HCT116 (cell line): Measurements from ENCODE around the gene DAGLA. TPM values are rescaled to one million over a fixed set of nuclear protein-coding genes. Genes with fewer than 3 reads are reported as not detected.

Experiments used
- ATAC-seq: fragments of 200-7000 bp; cut with Tn5 transposase; 2 replicates; pipeline ENCODE4 v1.9.1; 2020; ENCODE audit warnings: mild to moderate bottlenecking, moderate library complexity
- BruUV-seq: library from RNA; stranded (reverse); fragments of 400-500 nt; replicated peaks from 2 replicates; lab custom pipeline; 2021; lab: Mats Ljungman, UMichigan
- CTCF ChIA-PET: fragments of 300-600 bp; sonication (Branson Sonifier 250); formaldehyde crosslinking; loops from one replicate; lab custom pipeline; 2021; ENCODE audit warnings: antibody characterized with exemption; lab: Charles Lee
- POLR2A ChIA-PET: fragments of 300-600, 350-600 bp; sonication (Branson Sonifier 250); formaldehyde crosslinking; loops from one replicate; lab custom pipeline; 2021; ENCODE audit warnings: antibody characterized with exemption; lab: Charles Lee
- RAD21 ChIA-PET, 2 experiments: fragments of 300-600 bp; sonication (Branson Sonifier 250); formaldehyde crosslinking; loops; one replicate each; lab custom pipeline; 2023; ENCODE audit warnings: low total read pairs in 2 of 2; ENCODE audit not compliant: uncharacterized antibody in 2 of 2, unreplicated experiment in 2 of 2, low non-redundant PET in 1 of 2; lab: Charles Lee
- DNase-seq: peaks from one replicate; pipeline ENCODE4 v3.0.0-alpha.2; 2010; ENCODE audit warnings: low read depth, low spot score
- H2AFZ ChIP-seq: fragments of 200-600 bp; shearing (Covaris generic), sonication (generic); 2 replicates; pipeline ENCODE4 v1.6.1; 2017; ENCODE audit warnings: low read depth, mixed run types, mixed read lengths, antibody characterized with exemption, low read length; ENCODE audit not compliant: poor library complexity, severe bottlenecking
- H3K27ac ChIP-seq: 2 replicates; pipeline ENCODE4 v1.5.1; 2012; ENCODE audit warnings: low read depth, low read length
- H3K27me3 ChIP-seq: fragments of 200-600 bp; sonication (generic); 2 replicates; pipeline ENCODE4 v1.6.1; 2016; ENCODE audit warnings: mixed run types, low read length, mixed read lengths; ENCODE audit not compliant: insufficient read depth
- H3K36me3 ChIP-seq, 2 experiments: fragments of 200-500 bp in 1 of 2; fragments of 200-600 bp in 1 of 2; sonication (Bioruptor generic) in 1 of 2; sonication (generic) in 1 of 2; 2 replicates each; pipeline versions ENCODE4 v1.5.1 to v1.6.1; 2014 to 2016; ENCODE audit warnings: low read length in 2 of 2, inconsistent platforms in 1 of 2, mixed read lengths in 1 of 2, mixed run types in 1 of 2; ENCODE audit not compliant: insufficient read depth in 2 of 2, control insufficient read depth in 1 of 2
- H3K4me1 ChIP-seq, 2 experiments: fragments of 200-600 bp in 1 of 2; sonication (generic) in 1 of 2; 2 replicates each; pipeline versions ENCODE4 v1.5.1 to v1.6.1; 2012 to 2017; ENCODE audit warnings: low read length in 2 of 2, inconsistent platforms in 1 of 2, mild to moderate bottlenecking in 1 of 2, mixed read lengths in 1 of 2, mixed run types in 1 of 2, moderate library complexity in 1 of 2; ENCODE audit not compliant: insufficient read depth in 2 of 2, control insufficient read depth in 1 of 2
- H3K4me2 ChIP-seq: fragments of 200-600 bp; sonication (generic); 2 replicates; pipeline ENCODE4 v1.6.1; 2017; ENCODE audit warnings: mixed run types, low read length, mixed read lengths
- H3K4me3 ChIP-seq, 2 experiments: fragments of 200-600 bp in 1 of 2; sonication (generic) in 1 of 2; replicated peaks in 1 of 2; 2 replicates each; pipeline ENCODE4 v1.5.1; 2011 to 2016; ENCODE audit warnings: low read length in 2 of 2, control low read depth in 1 of 2, low read depth in 1 of 2, mild to moderate bottlenecking in 1 of 2, mixed read lengths in 1 of 2, mixed run types in 1 of 2
- H3K79me2 ChIP-seq: fragments of 200-600 bp; sonication (generic); 2 replicates; pipeline ENCODE4 v1.6.1; 2017; ENCODE audit warnings: mild to moderate bottlenecking, mixed run types, low read length, moderate library complexity, mixed read lengths; ENCODE audit not compliant: insufficient read depth
- H3K9ac ChIP-seq: fragments of 200-600 bp; sonication (generic); 2 replicates; pipeline ENCODE4 v1.6.1; 2016; ENCODE audit warnings: low read length, mixed read lengths
- H3K9me2 ChIP-seq: fragments of 200-600 bp; sonication (generic), shearing (Covaris generic); 2 replicates; pipeline ENCODE4 v1.6.1; 2017; ENCODE audit warnings: mixed run types, mild to moderate bottlenecking, moderate library complexity; ENCODE audit not compliant: insufficient read depth
- H3K9me3 ChIP-seq, 2 experiments: fragments of 200-500 bp in 1 of 2; fragments of 200-600 bp in 1 of 2; sonication (Bioruptor generic) in 1 of 2; sonication (generic) in 1 of 2; 2 replicates each; pipeline ENCODE4 v1.6.1; 2014 to 2017; ENCODE audit warnings: low read length in 2 of 2, mixed read lengths in 2 of 2, inconsistent platforms in 1 of 2, low read depth in 1 of 2, mild to moderate bottlenecking in 1 of 2, mixed run types in 1 of 2, moderate library complexity in 1 of 2; ENCODE audit not compliant: control insufficient read depth in 1 of 2, insufficient read depth in 1 of 2
- H4K20me1 ChIP-seq: fragments of 200-600 bp; sonication (generic), shearing (Covaris generic); 2 replicates; pipeline ENCODE4 v1.6.1; 2017; ENCODE audit warnings: mixed run types, mild to moderate bottlenecking, moderate library complexity; ENCODE audit not compliant: insufficient read depth
- CBX3 ChIP-seq: IDR thresholded peaks from 2 replicates; pipeline ENCODE4 v1.6.1; 2012; ENCODE audit warnings: low read depth
- CEBPB ChIP-seq: IDR thresholded peaks from 2 replicates; pipeline ENCODE4 v1.6.1; 2012; ENCODE audit warnings: low read depth
- EGR1 ChIP-seq: IDR thresholded peaks from 2 replicates; pipeline ENCODE4 v1.6.1; 2012; ENCODE audit warnings: low read depth
- EZH2 ChIP-seq: fragments of 200-600 bp; sonication (generic); IDR thresholded peaks from 2 replicates; pipeline ENCODE4 v1.6.1; 2017; ENCODE audit warnings: antibody characterized with exemption, mixed run types
- EZH2phosphoT487 ChIP-seq: fragments of 200-600 bp; IDR thresholded peaks from 2 replicates; pipeline ENCODE4 v1.6.1; 2018; ENCODE audit warnings: antibody characterized with exemption, borderline replicate concordance
- FOSL1 ChIP-seq: IDR thresholded peaks from 2 replicates; pipeline ENCODE4 v1.6.1; 2012; ENCODE audit warnings: low read depth
- JUND ChIP-seq: IDR thresholded peaks from 2 replicates; pipeline ENCODE4 v1.6.1; 2012
- RAD21 ChIP-seq: IDR thresholded peaks from 2 replicates; pipeline ENCODE4 v1.6.1; 2012; ENCODE audit warnings: low read depth, mild to moderate bottlenecking
- REST ChIP-seq: IDR thresholded peaks from 2 replicates; pipeline ENCODE4 v1.6.1; 2012; ENCODE audit warnings: low read depth
- SIN3A ChIP-seq: IDR thresholded peaks from 2 replicates; pipeline ENCODE4 v1.6.1; 2012; ENCODE audit warnings: low read depth
- SP1 ChIP-seq: IDR thresholded peaks from 2 replicates; pipeline ENCODE4 v1.6.1; 2012; ENCODE audit warnings: low read depth
- SRF ChIP-seq: IDR thresholded peaks from 2 replicates; pipeline ENCODE4 v1.6.1; 2012; ENCODE audit warnings: low read depth
- TCF7L2 ChIP-seq: IDR thresholded peaks from 2 replicates; pipeline ENCODE4 v1.7.0; 2011; ENCODE audit warnings: borderline replicate concordance, inconsistent platforms; ENCODE audit not compliant: insufficient read depth, insufficient read length; ENCODE audit errors: extremely low read depth
- YY1 ChIP-seq: IDR thresholded peaks from 2 replicates; pipeline ENCODE4 v1.6.1; 2011; ENCODE audit warnings: low read length, low read depth, moderate library complexity, mild to moderate bottlenecking; ENCODE audit not compliant: insufficient replicate concordance; ENCODE audit errors: extremely low read depth
- ZFX ChIP-seq: fragments of 450-650 bp; IDR thresholded peaks from 2 replicates; pipeline ENCODE4 v1.6.1; 2017
- ZNF274 ChIP-seq: fragments of 200-500 bp; sonication (Bioruptor generic); IDR thresholded peaks from 2 replicates; pipeline ENCODE4 v1.6.1; 2014; ENCODE audit warnings: mild to moderate bottlenecking, low read depth, low read length, inconsistent platforms
- intact Hi-C: fragments of 100-400 bp; cut with micrococcal nuclease; formaldehyde crosslinking; loops from 2 replicates; pipeline ENCODE4 v1.10.0; 2022
- total RNA-seq: library from RNA; stranded (reverse); gene quantifications from one replicate; pipeline ENCODE4 v1.2.1, GENCODE V29; 2021; ENCODE audit not compliant: unreplicated experiment
- TF ChIP-seq, protein P1 (sequence below): IDR thresholded peaks from 2 replicates; pipeline ENCODE4 v1.6.1; 2011; ENCODE audit warnings: mild to moderate bottlenecking, low read length, moderate library complexity; ENCODE audit not compliant: insufficient replicate concordance; ENCODE audit errors: extremely low read depth
- TF ChIP-seq, protein P2 (sequence below): IDR thresholded peaks from 2 replicates; pipeline ENCODE4 v1.6.1; 2012

Gene DAGLA
- total RNA-seq, 1 experiment from 2014 or later = 2.7 TPM

DNA sequence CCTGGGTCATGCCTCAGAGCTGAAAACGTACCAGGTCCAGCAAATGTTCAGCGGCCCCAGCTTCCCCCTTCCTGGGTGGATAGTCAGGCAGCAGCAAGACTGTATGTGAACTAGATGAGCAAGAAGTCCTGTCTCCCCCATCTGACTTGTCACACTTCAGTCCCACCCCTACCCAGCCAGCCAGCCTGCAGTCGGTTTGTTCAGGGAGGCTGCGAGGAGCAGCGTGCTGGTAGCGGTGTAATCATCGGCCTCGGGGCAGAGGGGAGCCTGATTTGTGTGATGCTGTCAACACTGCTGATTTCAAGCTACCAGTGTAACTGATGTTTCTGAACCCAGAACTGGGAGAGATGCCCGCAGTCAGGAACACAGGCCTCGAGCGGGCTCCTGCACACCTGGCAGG lies 102.7 kb downstream of the DAGLA start:
- Histone ChIP-seq H2AFZ (no peak overlapping the region), H3K4me3 (no peak overlapping the region), H3K4me2 (no peak overlapping the region), H3K4me1 (no peaks in the 10 kb centered on the region), H4K20me1 (no peaks in the 10 kb centered on the region), H3K27ac (no peak overlapping the region), H3K9me3 (no peaks in the 10 kb centered on the region), H3K27me3 (no peaks in the 10 kb centered on the region), H3K79me2 (no peaks in the 10 kb centered on the region), H3K9ac (no peak overlapping the region), H3K36me3 (peaks cover 10 to 30% of the 10 kb centered on the region in 2 experiments; a peak in 3 of 4 replicates), H3K9me2 (no peaks in the 10 kb centered on the region)
- no TSS peak for BruUV-seq
- DNase-seq (no peak), ATAC-seq (no peak)
- RAD21 ChIA-PET = no interaction called here
- TF ChIP-seq SRF (no peak), CEBPB (no peak), RAD21 (no peak), EZH2 (no peak), ZFX (no peak), CBX3 (no peak), YY1 (no peak), REST (no peak), ZNF274 (no peak), TCF7L2 (no peak), FOSL1 (no peak), JUND (no peak), EZH2phosphoT487 (no peak), SP1 (no peak), SIN3A (no peak), EGR1 (no peak)
- TF ChIP-seq, protein P1, sequence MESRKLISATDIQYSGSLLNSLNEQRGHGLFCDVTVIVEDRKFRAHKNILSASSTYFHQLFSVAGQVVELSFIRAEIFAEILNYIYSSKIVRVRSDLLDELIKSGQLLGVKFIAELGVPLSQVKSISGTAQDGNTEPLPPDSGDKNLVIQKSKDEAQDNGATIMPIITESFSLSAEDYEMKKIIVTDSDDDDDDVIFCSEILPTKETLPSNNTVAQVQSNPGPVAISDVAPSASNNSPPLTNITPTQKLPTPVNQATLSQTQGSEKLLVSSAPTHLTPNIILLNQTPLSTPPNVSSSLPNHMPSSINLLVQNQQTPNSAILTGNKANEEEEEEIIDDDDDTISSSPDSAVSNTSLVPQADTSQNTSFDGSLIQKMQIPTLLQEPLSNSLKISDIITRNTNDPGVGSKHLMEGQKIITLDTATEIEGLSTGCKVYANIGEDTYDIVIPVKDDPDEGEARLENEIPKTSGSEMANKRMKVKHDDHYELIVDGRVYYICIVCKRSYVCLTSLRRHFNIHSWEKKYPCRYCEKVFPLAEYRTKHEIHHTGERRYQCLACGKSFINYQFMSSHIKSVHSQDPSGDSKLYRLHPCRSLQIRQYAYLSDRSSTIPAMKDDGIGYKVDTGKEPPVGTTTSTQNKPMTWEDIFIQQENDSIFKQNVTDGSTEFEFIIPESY = no peak
- TF ChIP-seq, protein P2, sequence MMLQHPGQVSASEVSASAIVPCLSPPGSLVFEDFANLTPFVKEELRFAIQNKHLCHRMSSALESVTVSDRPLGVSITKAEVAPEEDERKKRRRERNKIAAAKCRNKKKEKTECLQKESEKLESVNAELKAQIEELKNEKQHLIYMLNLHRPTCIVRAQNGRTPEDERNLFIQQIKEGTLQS = no peak
- POLR2A ChIA-PET = interaction anchor here (1.1 kb wide), 1 partner anchor 9 kb away, joined by 3 read pairs; no protein-coding TSS in a partner anchor
- intact Hi-C loops = no loop called here
- CTCF ChIA-PET = interaction anchor here (0.5 kb wide), 1 partner anchor 16 kb away, joined by 3 read pairs; no protein-coding TSS in a partner anchor
